Hepatic stellate cell (primary cell): Measurements from ENCODE around the gene IFITM2.
"Not testable (repeated sequence)": the region's sequence is repeated elsewhere in the genome, so short reads cannot be mapped to it uniquely, and the experiment has no call there.

Experiments
- DNase-seq: peaks from one replicate; pipeline ENCODE4 v3.0.0; 2011; ENCODE audit warnings: low spot score

IFITM2 gene

GRCh38 chr11:308740-309665, 1.4 kb downstream of the IFITM2 start:
- not testable (repeated sequence) for DNase-seq

DNA sequence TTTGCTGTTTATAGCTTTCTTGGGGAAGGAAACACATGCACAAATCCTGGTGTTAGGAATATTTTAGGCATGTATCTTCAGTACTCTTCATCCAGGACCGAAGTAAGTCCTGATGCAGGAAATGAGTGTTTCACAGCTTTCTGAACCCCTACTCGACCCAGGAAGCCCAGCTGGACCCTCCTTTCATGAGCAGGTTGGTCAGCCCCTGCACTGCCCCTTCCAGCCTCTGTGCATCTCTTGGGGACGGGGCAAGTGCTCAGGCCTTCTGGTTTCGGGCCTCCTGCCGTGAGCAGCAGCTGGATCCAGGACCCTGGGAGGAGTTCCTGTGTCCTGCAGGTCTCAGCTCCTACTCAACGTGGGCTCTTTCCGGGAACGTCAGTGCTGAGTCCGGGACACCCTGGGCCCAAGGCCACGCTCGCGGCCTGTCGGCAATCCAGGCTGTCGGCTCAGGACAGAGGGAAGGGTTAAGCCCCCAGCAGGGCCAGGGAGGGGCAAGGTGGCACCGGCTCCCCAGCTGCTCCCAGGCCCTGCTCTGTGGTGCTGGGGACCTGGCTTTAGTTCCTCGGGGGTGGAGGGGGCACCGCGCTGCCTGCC, 2.5 kb downstream of the IFITM2 start:
- not testable (repeated sequence) for DNase-seq

DNA sequence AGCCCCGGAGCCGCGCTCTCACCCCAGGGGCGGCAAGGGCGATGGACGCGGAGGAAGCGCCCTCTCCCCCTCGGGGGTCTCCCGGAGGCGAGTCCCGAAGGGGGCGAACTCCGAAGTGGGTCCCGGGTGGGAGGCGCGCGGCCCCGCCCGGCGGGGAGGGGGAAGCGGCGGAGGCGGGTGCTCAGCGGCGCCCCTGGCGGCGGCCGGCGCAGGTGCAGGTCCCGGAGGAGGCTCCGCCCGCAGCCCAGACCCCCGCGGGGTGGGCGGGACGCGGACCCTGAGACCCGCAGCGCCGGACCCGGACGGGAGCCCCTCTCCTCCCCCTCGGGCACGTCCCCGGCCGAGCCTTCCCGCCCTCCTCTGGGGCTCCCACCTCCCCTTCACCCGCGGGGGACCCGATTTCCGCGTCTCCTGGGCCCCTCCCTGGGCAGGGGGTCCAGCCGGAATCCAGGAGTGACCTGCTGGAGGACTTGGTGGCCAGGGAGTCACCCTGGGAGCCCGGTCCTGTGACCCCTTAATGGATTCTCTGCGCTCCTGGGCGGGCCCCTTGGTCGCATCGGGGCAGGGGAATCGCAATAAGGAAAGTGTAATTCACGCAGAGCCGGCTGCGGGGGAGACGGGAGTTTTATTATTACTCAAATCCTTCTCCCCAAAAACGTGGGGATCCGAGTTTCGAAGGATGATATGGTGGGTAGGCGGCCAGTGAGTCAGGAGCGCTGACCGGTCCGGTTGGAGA, 3.6 kb downstream of the IFITM2 start:
- not testable (repeated sequence) for DNase-seq

GRCh38 chr11:312092-312816, 4.6 kb downstream of the IFITM2 start:
- DNase-seq, result no peak

- DNase-seq, result no peak
These were observed 5.7 kb downstream of the IFITM2 start for GRCh38 chr11:313304-313786.

DNA sequence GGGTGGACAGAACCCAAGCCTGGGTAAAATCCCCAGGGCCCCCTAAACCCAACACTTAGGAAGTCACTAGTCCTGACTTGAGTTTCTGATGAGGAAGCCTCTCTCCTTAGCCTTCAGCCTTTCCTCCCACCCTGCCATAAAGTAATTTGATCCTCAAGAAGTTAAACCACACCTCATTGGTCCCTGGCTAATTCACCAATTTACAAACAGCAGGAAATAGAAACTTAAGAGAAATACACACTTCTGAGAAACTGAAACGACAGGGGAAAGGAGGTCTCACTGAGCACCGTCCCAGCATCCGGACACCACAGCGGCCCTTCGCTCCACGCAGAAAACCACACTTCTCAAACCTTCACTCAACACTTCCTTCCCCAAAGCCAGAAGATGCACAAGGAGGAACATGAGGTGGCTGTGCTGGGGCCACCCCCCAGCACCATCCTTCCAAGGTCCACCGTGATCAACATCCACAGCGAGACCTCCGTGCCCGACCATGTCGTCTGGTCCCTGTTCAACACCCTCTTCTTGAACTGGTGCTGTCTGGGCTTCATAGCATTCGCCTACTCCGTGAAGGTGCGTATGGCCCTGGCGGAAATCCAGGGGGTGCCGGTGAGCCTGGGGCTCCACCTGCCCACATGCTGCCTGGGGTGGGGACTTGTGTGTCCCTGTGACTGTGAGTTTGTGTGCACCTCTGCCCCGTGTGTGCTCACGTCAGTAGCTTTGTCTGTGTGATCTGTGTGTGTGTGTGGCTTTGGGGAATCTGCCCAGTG, 6.4 kb downstream of the IFITM2 start, which contains the start of gene IFITM1:
Gene IFITM1, plus strand, starts transcription at position 254 of the 767 bp plus-strand sequence. Its CDS starts 131 bp downstream, at position 385.
- DNase-seq, result peak; percentile 91

DNA sequence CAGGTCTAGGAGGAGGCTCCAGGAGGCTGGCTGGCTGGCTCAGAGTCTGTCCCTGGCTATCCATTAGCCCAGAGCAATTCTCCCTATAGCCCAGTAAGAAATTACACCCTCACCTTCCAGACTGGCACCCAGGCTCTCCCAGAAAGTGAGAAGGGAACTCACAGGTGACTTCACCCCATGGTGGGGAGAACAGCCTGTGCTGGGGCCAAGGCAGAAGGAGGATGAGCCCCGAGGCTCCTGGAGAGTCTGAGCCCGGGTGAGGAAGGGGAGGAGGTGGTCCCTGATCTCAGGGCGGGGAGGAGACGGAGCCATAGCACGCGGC, 6.9 kb downstream of the IFITM2 start:
- DNase-seq, result not testable (repeated sequence)

DNA sequence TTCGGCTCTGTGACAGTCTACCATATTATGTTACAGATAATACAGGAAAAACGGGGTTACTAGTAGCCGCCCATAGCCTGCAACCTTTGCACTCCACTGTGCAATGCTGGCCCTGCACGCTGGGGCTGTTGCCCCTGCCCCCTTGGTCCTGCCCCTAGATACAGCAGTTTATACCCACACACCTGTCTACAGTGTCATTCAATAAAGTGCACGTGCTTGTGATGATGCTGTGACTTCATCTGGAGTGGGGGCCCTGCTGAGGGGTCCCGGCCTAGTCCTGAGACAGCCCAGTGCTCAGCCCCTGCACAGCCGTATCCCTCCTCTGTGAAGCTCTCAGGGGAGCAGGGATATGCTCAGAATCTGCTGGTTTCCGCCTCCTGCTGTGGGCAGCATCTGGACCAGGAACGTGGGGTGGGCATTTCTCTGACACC, 7.5 kb downstream of the IFITM2 start:
- no peak for DNase-seq

DNA sequence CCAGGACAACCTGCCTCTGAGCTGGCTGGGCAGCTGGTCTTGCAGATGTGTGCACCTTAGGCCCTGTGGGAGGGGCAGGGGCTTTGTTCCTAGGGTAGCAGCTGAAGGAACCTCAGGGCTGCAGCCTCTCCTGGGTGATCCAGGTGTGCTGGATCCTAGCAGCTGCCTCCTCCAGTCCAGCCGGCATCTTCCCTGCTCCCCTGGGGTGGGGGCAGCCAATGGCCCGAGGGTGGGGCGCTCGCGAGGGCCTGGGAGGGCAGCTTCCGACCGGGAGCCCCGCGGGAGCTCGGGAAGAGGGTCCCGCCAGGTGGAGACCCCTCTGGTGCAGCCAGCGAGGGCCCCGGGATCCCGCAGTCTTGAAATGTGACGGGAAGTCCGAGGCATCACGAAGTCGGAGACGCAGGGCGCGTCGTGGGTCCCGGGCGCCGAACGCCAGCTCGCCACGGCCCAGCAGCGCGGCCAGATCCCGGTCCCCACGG, 7.9 kb downstream of the IFITM2 start:
- no peak for DNase-seq

DNA sequence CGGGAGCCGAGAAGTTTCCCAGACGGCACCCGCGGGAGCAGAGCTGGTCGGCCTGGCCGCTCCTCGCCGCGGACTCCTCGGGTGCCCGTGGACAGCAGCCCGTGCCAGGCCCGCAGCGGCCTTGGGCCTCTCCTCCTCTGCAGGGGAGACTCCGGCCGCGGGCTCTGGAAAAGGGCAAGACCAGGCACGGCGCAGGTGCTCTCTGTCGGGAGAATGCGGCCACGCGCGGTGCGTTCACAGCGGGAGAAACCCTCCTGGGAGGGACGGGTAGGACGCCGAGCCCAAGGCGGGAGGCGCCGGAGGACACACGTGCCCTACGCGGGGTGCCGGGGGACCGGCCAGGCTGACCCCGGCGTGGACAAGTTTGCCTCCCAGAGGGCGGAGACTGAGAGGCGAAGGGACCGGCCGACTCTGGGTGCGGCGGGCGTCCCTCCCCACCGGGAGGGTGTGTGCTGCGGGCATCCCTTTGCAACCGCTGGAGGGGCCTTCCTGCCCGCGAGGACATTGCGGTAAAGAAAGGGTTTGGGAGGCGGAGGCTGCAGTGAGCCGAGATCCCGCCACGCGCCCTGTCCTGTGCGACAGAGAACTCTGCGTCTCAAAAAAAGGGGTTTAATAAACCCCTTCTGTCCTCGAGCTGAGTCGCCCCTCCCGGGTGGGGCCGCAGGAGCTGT, 8.6 kb downstream of the IFITM2 start:
- no peak for DNase-seq

GRCh38 chr11:316891-317301, 9.3 kb downstream of the IFITM2 start:
- DNase-seq, result no peak

GRCh38 chr11:317668-318404, 10.2 kb downstream of the IFITM2 start:
- DNase-seq, result not testable (repeated sequence)

- DNase-seq, result not testable (repeated sequence)
These were observed 10.9 kb downstream of the IFITM2 start for GRCh38 chr11:318405-319120.

- DNase-seq, result not testable (repeated sequence)
These were observed 11.7 kb downstream of the IFITM2 start for GRCh38 chr11:319121-319887.

DNA sequence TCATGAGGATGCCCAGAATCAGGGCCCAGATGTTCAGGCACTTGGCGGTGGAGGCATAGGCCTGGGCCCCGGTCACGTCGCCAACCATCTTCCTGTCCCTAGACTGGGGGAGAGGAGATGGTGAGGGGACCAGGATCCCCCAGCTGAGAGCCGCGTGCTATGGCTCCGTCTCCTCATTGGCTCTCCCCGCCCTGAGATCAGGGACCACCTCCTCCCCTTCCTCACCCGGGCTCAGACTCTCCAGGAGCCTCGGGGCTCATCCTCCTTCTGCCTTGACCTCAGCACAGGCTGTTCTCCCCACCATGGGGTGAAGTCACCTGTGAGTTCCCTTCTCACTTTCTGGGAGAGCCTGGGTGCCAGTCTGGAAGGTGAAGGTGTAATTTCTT, 12.3 kb downstream of the IFITM2 start:
- DNase-seq, result not testable (repeated sequence)

GRCh38 chr11:324156-324555, 16.5 kb downstream of the IFITM2 start:
- no peak for DNase-seq

DNA sequence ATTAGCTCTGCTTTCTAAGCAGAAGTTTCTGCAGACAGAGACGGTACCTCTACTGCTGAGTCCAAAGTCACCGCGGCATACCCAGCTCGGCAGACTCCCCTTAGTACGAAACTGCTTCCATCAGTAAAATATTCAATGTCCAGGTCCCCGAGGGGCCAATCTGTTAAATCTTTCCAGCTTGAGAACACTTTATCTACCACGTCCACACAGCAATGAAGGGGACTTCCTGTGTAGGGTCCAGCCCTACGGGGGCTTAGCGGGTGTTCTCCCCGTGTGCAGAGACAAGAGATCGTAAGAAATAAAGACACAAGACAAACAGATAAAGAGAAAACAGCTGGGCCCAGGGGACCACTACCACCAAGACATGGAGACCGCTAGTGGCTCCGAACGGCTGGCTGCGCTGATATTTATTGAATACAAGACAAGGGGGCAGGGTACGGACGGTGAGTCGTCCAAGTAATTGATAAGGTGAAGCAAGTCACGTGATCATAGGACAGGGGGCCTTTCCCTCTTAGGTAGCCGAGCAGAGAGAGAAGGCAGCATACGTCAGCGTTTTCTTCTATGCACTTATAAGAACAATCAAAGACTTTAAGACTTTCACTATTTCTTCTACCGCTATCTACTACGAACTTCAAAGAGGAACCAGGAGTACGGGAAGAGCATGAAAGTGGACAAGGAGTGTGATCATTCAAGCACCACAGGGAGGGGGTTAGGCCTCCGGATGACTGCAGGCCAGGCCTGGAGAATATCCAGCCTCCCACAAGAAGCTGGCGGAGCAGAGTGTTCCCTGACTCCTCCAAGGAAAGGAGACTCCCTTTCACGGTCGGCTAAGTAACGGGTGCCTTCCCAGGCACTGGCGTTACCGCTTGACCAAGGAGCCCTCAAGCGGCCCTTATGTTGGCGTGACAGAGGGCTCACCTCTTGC, 17.2 kb downstream of the IFITM2 start:
- DNase-seq, result not testable (repeated sequence)
